HG03520 (cell line): ENCODE measurements around the gene TBL1X.
"Not testable (repeated sequence)": the region's sequence is repeated elsewhere in the genome, so short reads cannot be mapped to it uniquely, and the experiment has no call there.

Experiments used
- ATAC-seq: cut with Tn5 transposase; IDR thresholded peaks from one replicate; pipeline ENCODE4 v1.9.1; 2021; ENCODE audit warnings: mild to moderate bottlenecking, moderate library complexity; ENCODE audit not compliant: unreplicated experiment

TBL1X gene

DNA sequence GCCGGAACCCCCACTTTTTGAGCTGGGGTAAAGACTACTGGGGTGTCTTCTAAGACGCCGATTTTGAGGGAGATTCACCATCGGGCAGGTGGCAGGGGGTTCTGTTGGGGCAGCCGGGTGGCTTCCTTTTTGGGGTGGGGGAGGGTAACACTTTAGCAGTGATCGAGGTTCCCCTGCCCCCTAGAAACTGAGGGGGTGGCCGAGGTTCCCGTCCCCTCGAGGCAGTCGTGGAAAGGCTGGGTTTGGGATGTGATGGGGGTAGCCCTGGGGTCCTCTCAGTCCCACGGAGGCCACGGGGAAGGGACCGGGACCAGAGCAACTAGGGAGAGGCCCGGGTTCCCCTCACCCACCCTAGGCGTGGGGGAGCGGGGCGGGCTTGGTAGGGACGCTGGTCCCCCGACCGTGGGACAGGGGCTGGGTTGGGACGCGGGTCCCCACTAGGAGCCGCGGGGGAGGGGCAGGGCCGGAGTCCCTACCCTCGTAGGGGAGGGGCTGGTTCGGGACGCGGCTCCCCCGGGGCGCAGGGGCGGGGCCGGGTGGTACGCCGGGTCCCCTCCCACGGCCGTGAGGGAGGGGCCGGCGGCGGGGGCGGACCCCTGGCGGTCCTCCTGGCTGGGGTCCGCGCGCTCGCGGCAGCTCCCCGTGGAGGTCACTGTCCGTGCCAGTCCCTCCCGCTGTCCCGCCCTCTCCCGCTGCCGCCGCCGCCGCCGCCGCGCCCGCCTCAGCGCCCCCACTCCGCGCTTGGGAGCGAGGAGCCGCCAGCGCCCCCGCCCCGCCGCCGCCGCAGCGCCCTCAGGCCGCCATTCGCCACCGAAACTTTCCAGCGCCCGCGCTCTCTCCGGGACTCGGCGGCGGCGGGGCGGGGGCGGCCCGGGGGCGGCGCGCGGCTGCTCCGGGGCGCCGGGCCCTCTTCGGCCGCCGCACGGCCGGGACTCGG, at the start of gene TBL1X:
TSS of gene TBL1X (plus strand) at position 624 of the 937 bp plus-strand sequence. CDS start 188,529 bp downstream, outside the sequence.
- ATAC-seq = no peak

DNA sequence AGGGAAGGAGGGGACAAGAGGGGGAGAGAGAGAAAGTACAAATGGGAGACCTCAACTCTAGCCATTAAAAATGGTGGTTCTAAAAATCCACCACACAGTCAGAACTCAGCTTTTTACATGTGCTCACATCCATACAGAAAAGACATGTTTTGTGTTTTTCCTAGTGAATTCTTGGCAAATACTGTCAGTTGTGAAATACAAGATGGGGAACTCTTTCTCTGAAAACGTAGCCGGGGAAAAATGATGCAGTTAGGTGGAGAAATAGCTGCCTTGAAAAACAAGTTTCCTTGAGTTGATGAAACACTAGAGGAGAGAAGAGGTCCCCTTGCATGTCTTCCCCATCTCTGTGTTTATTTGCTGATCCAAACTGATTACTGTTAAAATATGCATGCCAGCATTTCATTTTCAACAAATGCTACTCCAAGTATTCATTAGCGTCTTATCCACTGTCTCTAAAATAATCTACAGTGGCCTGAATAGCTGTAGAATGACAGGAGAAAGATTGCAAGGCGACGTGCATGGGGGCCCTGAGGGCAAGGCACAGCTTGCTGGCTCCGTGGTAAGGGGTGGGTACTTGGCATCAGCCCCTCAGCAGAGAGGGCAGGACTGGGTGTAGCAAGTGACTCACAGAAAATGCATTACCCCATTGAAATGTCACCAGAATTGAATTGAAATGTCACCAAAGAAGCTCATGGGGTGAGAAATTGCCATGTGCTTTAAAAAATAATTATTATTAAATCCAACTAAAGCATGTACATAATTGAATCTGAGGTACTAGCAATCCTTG, 48.1 kb upstream of the TBL1X start:
- no peak for ATAC-seq

DNA sequence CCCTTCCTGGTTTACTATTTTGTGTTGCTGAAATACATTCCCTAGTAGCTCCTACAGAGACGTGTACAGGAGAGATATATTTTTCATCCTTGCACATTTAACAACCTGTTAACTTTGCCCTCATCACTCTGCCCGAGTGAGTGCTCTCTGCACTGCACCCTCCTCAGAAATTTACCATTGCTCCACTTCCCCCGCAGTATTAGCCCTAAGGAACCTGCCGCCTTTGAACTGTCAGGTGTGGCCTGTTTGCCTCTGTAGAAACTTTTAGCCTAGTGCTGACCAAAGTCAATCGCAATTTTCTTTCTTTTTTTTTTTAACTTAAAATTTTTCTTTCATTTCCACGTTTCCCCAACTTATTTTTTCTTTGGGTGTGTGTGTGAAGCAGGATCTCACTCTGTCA, 46.6 kb upstream of the TBL1X start:
- ATAC-seq = no peak

DNA sequence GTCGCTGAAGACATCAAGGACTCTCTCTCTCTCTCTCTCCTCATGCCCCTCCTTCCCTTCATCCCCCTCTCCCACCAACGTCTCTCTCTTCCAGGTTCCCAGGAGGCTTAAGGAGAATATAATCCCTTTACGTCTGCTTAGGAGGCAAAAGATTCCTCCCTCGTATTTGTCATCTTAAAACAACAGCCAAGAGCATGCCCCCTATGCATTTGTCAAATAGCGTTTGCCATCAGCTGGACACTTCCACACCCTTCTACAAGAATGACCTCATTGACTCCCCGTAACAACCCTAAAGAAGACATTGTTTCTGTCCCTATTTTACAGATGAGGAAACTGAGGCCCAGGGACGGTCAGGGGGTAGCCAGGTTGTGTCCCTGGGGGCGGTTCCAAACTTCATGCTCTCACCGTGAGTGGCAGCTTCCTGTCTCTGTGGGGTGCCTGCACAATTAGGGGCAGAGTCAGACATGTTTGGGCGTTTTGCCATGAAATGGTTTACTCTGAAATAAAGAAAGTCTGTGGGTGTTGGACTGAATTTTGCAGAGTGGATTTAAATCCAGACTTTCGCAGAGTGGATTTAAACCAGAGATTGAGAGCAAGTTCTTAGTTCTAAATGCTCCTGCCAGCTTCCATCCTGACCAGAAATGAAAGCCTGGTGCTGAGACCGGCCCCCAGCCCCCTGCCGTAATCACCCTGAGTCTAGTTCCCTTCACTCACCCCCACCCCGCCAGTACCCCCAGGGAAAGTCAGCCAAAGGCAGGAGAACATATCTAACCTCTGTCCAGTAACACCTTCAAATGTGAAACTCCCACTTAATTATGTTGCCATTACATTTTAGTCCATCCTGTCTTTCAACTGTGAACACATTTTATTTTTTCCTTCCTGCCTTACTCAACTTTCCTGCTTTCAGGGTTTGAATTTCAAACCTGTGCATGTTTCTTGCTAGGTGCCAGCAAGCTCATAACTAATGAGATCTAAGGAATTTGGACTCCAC, 44.3 kb upstream of the TBL1X start:
- ATAC-seq = no peak

DNA sequence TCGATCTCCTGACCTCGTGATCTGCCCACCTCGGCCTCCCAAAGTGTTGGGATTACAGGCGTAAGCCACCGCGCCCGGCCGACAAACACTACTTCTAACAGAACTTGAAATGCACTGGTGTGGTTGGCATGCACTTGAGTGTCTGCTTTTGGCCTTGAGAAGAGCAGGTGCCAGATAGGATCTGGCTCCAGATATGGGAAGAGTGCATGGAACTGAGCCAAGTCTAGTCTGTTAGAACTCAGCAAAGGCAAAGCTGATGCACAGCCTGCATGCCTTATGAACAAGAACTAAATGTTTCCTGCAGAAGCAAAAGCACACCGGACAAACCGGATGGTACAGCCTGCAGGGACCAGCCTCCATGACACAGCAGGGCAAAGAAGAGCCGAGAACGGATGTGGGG, 35.1 kb upstream of the TBL1X start:
- no peak for ATAC-seq

DNA sequence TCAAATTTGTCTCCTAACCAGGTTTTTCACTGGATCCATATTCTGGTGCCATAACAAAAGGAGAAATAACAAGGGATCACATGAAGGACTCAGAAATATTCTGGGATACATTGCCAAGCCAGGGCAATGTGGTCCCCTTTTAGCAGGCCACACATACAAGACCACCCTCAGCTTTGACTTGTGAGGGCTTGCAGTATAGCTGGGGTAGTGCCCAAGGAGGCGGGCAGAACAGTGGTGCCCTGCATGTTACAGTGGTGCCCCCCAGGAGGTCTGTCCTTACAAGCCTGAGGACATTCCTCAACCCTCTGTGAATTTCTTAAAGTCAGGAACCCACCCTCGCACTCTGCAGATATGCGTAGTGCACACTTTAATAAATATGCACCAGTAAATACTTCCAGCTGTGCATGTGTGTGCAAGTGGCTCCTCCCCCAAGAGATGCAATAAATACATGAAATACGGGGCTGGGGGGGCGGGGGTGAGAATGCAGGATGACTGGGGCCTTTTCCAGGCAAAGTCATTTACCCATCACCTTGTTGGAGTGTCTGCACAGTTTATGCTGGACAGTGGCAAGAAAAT, 34.4 kb upstream of the TBL1X start:
- ATAC-seq = no peak

DNA sequence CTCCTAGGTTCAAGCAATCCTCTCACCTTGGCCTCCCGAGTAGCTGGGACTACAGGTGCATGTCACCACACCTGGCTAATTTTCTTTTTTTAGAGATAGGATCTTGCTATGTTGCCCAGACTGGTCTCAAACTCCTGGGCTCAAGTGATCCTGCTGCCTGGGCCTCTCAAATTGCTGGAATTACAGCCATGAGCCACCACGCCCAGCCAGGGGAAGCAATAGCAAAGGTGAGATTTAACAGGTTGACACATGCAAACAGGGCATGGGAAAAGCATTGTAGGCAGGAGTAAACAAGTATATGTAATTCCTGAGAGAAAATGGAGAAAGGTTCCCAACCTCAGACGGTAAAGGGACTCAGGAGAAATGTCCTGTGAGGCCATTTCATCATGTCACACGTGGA, 33.6 kb upstream of the TBL1X start:
- no peak for ATAC-seq

DNA sequence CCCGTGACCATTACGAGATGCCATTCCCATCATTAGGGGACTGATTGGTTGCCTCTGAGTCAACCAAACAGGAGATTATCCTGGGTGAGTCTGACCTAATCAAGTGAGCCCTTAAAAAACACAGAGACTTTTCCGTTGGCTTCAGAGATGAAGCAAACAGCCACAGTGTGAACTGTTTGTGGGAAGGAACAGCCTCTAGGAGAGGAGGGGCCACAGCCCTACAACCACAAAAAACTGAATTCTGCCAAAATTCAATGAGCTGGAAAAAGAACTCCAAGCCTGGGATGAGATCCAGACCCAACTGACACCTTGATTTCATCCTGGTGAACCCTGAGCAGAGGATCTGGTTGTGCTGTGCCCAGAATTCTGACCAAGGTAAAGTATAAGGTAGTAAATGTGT, 31.3 kb upstream of the TBL1X start:
- no peak for ATAC-seq

DNA sequence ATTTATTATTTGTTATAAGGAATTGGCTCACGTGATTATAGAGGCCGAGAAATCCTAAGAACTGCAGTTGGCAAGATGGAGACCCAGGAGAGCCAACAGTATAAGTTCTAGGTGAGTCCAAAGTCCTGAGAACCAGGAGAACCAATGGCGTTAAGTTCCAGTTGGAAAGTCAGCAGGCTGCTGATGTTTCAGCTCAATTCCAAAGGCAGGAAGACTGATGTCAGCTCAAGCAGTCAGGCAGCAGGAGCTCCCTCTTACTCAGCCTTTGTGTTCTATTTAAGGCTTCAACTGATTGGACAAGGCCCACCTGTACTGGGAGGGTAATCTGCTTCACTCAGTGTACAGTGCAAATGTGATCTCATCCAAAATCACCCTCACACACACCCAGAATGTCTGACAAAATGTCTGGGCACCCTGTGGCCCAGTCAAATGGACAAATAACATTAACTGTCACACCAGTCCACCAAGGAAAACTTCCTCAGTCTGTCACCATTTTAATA, 30.8 kb upstream of the TBL1X start:
- no peak for ATAC-seq

DNA sequence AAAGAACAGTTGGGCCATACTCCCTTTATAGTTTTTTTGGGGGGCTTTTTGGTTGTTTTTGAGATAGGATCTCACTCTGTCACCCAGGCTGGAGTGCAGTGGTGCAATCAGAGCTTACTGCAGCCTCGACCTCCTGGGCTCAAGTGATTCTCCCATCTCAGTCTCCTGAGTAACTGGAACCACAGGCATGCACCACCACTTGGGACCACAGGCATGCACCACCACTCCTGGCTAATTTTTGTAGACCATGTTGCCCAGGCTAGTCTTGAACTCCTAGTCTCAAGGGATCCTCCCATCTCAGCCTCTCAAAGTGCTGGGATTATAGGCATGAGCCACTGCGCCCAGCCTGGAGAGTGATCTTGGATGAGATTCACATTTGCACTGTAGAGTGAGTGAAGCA, 29.8 kb upstream of the TBL1X start:
- not testable (repeated sequence) for ATAC-seq

DNA sequence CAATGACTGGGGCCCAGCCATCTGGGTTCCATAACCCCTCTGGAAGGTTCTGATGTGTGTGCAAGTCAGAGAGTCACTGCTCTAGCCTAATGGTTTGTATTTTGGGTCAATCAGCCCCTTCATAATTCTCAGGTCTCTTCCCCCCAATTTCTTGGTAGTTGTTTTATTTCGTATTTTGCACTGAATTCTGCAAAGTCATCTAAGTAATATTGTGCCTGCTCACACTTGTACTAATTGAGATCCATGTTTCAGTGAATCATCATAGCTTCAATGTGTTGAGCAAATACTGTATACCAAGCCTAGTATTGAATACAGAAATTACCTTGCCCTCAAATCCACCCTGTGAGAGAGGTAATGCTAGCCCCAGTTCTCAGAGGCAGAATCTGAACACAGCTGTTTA, 28.0 kb upstream of the TBL1X start:
- ATAC-seq = no peak

DNA sequence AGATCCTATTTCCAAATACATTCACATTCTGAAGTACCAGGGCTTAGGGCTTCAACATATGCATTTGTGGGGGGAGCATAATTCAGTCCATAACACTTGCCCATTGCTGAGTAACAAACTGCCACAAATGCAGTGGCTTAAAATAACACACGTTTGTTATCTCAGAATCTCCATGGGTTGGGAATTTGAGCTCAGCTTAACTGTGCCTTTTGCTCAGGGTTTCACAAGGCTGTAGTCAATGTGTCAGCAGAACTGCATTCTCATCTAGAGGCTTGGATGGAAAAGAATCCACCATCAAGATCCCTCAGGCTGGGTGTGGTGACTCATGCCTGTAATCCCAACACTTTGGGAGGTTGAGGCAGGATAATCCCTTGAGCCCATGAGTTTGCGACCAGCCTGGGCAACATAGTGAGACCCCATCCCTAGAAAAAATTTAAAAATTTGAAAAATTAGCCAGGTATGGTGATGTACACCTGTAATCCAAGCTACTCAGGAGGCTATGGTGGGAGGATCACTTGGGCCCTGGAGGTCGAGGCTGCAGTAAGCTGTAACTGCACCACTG, 25.8 kb upstream of the TBL1X start:
- ATAC-seq = no peak

DNA sequence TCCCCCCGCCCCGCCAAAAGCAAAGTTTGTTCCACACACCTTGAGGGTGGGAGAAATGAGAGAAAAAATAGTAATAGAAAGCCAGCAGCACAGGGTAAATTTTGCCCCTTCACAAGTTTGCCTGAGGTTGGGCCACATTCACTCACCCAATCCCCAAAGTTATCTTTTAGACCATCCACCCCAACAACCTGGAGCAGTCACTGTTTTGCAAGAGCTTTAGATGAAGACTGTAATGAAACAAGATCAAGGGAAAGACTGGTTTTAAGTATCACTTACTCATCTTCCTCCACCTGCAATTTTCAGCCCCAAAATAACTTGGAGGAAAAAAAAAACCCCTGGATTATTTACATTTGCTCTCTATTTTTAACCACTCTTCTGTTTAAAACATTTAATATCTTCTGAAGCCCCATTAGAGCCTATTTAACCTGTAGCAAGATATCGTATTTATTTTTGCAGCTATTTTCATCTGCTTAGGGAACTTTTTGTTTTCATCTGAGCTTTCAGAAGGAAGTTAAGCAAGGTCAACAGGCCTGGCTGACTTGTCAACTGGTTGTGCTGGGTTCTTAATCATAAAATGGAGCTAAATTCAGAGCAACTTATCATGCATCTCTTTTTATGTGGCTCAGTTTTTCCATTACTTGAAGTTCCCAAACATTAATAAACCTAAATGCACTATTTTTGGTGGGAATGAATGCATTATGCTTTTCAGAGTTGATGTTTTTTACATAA, 24.6 kb upstream of the TBL1X start:
- ATAC-seq = no peak

DNA sequence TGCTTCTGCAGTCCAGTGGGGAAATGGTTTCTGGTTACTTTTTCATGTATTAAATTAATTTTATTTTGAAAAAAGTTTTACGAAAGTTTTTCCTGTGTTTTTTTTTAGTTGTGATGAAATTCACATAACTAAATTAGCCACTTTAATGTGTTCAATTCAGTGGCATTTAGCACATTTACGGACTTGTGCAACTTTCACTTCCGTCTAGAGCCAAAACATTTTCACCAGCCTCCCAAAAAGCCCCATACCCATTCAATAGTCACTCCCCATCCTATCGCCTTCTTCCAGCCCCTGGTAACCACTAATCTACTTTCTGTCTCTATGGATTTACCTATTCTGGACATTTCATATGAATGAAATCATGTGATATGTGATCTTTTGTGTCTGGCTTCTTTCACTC, 22.8 kb upstream of the TBL1X start:
- ATAC-seq = no peak

DNA sequence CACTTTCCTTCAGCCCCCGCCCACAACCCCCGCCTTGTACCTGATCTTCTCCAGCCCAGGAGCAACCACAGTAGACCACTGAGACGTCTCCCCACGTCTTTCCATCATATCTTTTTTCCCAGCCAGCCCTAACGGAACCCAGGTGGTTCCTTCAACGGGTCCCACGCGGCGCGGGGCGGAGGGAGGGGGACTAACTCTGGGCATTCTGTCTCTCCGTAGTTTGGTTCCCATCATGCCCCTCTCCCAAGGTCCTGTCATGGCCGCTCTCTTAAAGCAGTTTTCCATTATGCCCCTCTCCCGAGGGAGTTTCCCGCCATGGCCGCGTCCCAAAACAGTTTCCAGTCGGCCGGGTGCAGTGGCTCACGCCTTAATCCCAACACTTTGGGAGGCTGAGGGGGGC, 21.5 kb upstream of the TBL1X start:
- ATAC-seq = no peak

DNA sequence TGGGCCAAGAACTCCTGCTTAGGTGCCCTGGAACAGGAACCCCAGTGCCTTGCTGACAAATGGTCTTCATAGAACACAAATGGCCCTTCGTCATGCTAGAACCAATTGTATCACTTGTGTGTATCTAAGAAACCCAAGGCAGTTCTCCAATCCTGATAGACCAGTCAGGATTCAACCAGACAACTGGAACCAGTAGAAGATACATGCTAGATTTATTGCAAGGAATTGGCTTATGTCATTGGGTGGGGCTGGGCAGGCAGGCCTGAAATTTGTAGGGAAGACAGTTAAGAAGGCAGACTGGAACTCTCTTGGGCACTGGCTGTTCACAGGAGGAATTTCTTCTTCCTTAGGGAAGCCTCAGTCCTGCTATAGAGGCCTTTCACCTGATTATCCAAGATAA, 17.0 kb upstream of the TBL1X start:
- ATAC-seq = no peak

DNA sequence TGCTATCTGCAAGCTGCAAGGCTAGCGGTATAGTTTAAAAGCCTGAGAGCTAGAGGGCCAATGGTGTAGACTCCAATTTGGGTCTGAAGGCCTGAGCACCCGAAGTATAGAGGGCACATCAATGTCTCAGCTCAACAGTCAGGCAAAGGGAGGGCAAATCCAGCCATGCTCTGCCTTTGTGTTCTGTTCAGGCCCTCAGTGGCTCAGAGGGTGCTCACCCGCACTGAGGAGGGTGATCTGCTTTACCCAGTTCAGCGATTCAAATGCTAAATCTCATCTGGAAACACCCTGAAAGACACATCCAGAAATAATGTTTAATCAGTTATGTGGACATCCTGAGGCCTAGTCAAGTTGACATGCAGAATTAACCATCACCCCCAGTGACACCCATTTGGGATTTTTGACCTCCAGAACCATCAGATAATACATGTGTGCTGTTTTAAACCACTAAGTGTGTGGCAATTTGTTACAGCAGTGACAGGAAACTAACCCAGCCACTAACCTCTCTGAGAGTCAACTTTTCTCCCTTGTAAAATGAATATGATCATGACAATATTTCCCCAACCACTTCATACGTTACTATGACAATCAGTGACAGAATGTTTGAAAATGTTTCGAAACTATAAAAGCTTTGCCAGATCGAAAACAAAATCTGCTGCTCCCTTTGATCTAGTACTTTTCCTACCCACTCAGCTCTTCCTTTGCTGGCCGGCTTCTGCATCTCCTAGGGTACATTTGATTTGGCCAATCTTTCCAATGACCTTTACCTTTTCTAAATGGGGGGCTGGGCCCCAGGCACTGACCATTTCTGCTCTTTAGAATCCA, 8.4 kb upstream of the TBL1X start:
- ATAC-seq = no peak

DNA sequence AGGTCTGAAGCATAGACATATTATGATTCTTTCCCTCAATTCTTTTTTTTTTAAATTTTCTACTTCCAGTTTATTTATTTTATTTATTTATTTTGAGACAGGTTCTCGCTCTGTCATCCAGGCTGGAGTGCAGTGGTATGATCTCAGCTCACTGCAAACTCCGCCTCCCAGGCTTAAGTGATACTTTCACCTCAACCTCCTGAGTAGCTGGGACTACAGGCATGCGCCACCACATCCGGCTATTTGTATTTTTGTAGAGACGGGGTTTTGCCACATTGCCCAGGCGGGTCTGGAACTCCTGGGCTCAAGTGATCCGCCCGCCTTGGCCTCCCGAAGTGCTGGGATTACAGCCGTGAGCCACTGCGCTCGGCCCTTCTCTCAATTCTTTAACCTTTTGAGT, 6.8 kb upstream of the TBL1X start:
- not testable (repeated sequence) for ATAC-seq
